Neural cell (in vitro differentiated cells): ENCODE measurements around the gene MAMSTR. TPM values are rescaled to one million over a fixed set of nuclear protein-coding genes. Genes with fewer than 3 reads are reported as not detected.

Experiments
- H2AFZ ChIP-seq: fragments of 200-600, 300-800 bp; sonication (generic), shearing (Covaris generic); 2 replicates; pipeline ENCODE4 v1.6.0; 2014; ENCODE audit warnings: low read depth, mild to moderate bottlenecking, antibody characterized with exemption, low read length, moderate library complexity
- H3F3A ChIP-seq: fragments of 200-600 bp; shearing (Covaris generic); 2 replicates; pipeline ENCODE4 v1.6.1; 2016; ENCODE audit warnings: mild to moderate bottlenecking, moderate library complexity, mixed read lengths, antibody characterized with exemption, low read length; ENCODE audit not compliant: insufficient read depth, poor library complexity, severe bottlenecking
- H3K27ac ChIP-seq: fragments of 200-600, 300-800 bp; sonication (generic), shearing (Covaris generic); 2 replicates; pipeline ENCODE4 v1.5.1; 2014; ENCODE audit warnings: mild to moderate bottlenecking, low read length, moderate library complexity
- H3K27me3 ChIP-seq: fragments of 300-800, 200-600 bp; sonication (generic), shearing (Covaris generic); 2 replicates; pipeline ENCODE4 v1.6.0; 2014; ENCODE audit warnings: mild to moderate bottlenecking, low read depth, low read length, moderate library complexity; ENCODE audit not compliant: insufficient read depth
- H3K36me3 ChIP-seq: fragments of 300-800, 200-600 bp; sonication (generic), shearing (Covaris generic); 2 replicates; pipeline ENCODE4 v1.5.1; 2014; ENCODE audit warnings: mild to moderate bottlenecking, antibody characterized with exemption, low read length, moderate library complexity; ENCODE audit not compliant: insufficient read depth
- H3K4me2 ChIP-seq: fragments of 300-800, 200-600 bp; sonication (generic), shearing (Covaris generic); 2 replicates; pipeline ENCODE4 v1.6.0; 2014; ENCODE audit warnings: mild to moderate bottlenecking, low read length
- H3K4me3 ChIP-seq: fragments of 300-800, 200-600 bp; sonication (generic), shearing (Covaris generic); 2 replicates; pipeline ENCODE4 v1.5.1; 2014; ENCODE audit warnings: mild to moderate bottlenecking, low read length, moderate library complexity
- H3K79me2 ChIP-seq: fragments of 200-600 bp; shearing (Covaris generic); replicated peaks from 2 replicates; pipeline ENCODE4 v1.6.0; 2014; ENCODE audit warnings: mild to moderate bottlenecking, low read length, moderate library complexity; ENCODE audit not compliant: insufficient read depth
- H3K9ac ChIP-seq: fragments of 300-800, 200-600 bp; sonication (generic), shearing (Covaris generic); 2 replicates; pipeline ENCODE4 v1.6.1; 2016; ENCODE audit warnings: mild to moderate bottlenecking, low read length, mixed read lengths
- H3K9me2 ChIP-seq: fragments of 200-600 bp; shearing (Covaris generic); 2 replicates; pipeline ENCODE4 v1.6.1; 2016; ENCODE audit warnings: mild to moderate bottlenecking, low read length, mixed read lengths; ENCODE audit not compliant: insufficient read depth
- H3K9me3 ChIP-seq: fragments of 200-600, 300-800 bp; sonication (generic), shearing (Covaris generic); 2 replicates; pipeline ENCODE4 v1.6.1; 2016; ENCODE audit warnings: mild to moderate bottlenecking, mixed run types, low read length, moderate library complexity, mixed read lengths
- H4K20me1 ChIP-seq: fragments of 200-600 bp; shearing (Covaris generic); 2 replicates; pipeline ENCODE4 v1.6.1; 2016; ENCODE audit warnings: mild to moderate bottlenecking, mixed run types; ENCODE audit not compliant: insufficient read depth
- EP300 ChIP-seq: fragments of 450-650 bp; conservative IDR thresholded peaks from 2 replicates; pipeline ENCODE4 v1.6.1; 2014; ENCODE audit warnings: antibody characterized with exemption, mild to moderate bottlenecking, moderate library complexity; ENCODE audit not compliant: poor library complexity, severe bottlenecking
- EZH2 ChIP-seq: fragments of 200-600, 300-800 bp; shearing (Covaris generic), sonication (generic); IDR thresholded peaks from 2 replicates; pipeline ENCODE4 v1.6.1; 2014; ENCODE audit warnings: antibody characterized with exemption, low read length, borderline replicate concordance, mild to moderate bottlenecking; ENCODE audit not compliant: insufficient read depth, poor library complexity, severe bottlenecking
- MXI1 ChIP-seq: fragments of 450-650 bp; conservative IDR thresholded peaks from 2 replicates; pipeline ENCODE4 v1.6.1; 2014; ENCODE audit warnings: antibody characterized with exemption, mild to moderate bottlenecking; ENCODE audit not compliant: poor library complexity, severe bottlenecking
- POLR2AphosphoS5 ChIP-seq: IDR thresholded peaks from 2 replicates; pipeline ENCODE4 v1.6.1; 2012
- RAD21 ChIP-seq: fragments of 450-650 bp; conservative IDR thresholded peaks from 2 replicates; pipeline ENCODE4 v1.6.1; 2014; ENCODE audit warnings: antibody characterized with exemption, mild to moderate bottlenecking, moderate library complexity
- SMC3 ChIP-seq: fragments of 450-650 bp; conservative IDR thresholded peaks from 2 replicates; pipeline ENCODE4 v1.6.1; 2014; ENCODE audit warnings: antibody characterized with exemption, mild to moderate bottlenecking, moderate library complexity; ENCODE audit not compliant: poor library complexity
- TAF1 ChIP-seq: IDR thresholded peaks from 2 replicates; pipeline ENCODE4 v1.6.1; 2012; ENCODE audit warnings: low read depth
- polyA plus RNA-seq: library from polyadenylated mRNA; depleted of rRNA; stranded (reverse); fragments of >200 nt; gene quantifications from 2 replicates; pipeline ENCODE4 v1.2.3, GENCODE V29; 2014
- TF ChIP-seq, protein P1 (sequence below): fragments of 450-650 bp; IDR thresholded peaks from 2 replicates; pipeline ENCODE4 v1.5.1; 2014; ENCODE audit warnings: antibody characterized with exemption, mild to moderate bottlenecking, moderate library complexity; ENCODE audit not compliant: poor library complexity, severe bottlenecking
- TF ChIP-seq, protein P2 (sequence below): IDR thresholded peaks from 2 replicates; pipeline ENCODE4 v1.6.1; 2012; ENCODE audit warnings: borderline replicate concordance

The MAMSTR gene
- polyA plus RNA-seq, 1 donor from 2014 or later = 0.36 TPM

DNA sequence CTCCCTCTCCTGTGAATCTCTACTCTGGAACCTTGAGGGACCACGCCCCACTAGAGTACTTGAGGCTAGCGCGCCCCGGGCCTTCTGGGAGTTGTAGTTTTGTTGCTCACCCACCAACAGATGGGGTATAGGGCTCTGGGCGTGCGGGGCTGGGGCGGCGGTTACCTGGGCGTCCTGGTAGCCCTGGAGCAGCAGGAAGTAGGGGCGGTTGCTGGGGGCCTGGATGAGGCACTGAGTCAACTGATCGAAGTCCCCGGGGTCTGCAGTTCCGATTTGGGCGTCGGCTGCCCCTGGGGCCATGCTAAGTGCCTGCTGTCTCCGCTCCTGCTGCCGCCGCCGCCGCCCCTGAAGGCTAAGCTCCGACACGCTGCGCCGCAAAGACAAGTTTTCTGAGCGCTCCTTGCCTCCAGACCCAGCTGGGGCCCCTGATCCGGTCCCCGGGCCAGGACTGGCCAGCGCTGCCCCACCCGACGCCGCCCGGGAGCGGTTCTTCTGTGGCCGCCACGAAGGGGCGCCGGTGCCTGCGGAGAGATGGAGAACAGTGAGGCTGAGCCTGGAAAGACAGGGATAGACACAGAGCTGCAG is 15.6 kb upstream of the MAMSTR start:
- Histone ChIP-seq H4K20me1 (no peaks in the 10 kb centered on the region), H3K27ac (no peak overlapping the region), H3K36me3 (no peaks in the 10 kb centered on the region), H3K9ac (no peak overlapping the region), H3K4me2 (no peak overlapping the region), H3F3A (no peaks in the 10 kb centered on the region), H2AFZ (no peak overlapping the region), H3K27me3 (peaks cover 12% of the 10 kb centered on the region), H3K4me3 (peak overlapping the region; percentile 38), H3K9me3 (no peaks in the 10 kb centered on the region), H3K9me2 (no peaks in the 10 kb centered on the region), H3K79me2 (no peaks in the 10 kb centered on the region)
- TF ChIP-seq EP300 (no peak), MXI1 (no peak), POLR2AphosphoS5 (no peak), TAF1 (no peak), RAD21 (no peak), EZH2 (no peak), SMC3 (no peak)
- TF ChIP-seq, protein P1, sequence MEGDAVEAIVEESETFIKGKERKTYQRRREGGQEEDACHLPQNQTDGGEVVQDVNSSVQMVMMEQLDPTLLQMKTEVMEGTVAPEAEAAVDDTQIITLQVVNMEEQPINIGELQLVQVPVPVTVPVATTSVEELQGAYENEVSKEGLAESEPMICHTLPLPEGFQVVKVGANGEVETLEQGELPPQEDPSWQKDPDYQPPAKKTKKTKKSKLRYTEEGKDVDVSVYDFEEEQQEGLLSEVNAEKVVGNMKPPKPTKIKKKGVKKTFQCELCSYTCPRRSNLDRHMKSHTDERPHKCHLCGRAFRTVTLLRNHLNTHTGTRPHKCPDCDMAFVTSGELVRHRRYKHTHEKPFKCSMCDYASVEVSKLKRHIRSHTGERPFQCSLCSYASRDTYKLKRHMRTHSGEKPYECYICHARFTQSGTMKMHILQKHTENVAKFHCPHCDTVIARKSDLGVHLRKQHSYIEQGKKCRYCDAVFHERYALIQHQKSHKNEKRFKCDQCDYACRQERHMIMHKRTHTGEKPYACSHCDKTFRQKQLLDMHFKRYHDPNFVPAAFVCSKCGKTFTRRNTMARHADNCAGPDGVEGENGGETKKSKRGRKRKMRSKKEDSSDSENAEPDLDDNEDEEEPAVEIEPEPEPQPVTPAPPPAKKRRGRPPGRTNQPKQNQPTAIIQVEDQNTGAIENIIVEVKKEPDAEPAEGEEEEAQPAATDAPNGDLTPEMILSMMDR = no peak
- TF ChIP-seq, protein P2, sequence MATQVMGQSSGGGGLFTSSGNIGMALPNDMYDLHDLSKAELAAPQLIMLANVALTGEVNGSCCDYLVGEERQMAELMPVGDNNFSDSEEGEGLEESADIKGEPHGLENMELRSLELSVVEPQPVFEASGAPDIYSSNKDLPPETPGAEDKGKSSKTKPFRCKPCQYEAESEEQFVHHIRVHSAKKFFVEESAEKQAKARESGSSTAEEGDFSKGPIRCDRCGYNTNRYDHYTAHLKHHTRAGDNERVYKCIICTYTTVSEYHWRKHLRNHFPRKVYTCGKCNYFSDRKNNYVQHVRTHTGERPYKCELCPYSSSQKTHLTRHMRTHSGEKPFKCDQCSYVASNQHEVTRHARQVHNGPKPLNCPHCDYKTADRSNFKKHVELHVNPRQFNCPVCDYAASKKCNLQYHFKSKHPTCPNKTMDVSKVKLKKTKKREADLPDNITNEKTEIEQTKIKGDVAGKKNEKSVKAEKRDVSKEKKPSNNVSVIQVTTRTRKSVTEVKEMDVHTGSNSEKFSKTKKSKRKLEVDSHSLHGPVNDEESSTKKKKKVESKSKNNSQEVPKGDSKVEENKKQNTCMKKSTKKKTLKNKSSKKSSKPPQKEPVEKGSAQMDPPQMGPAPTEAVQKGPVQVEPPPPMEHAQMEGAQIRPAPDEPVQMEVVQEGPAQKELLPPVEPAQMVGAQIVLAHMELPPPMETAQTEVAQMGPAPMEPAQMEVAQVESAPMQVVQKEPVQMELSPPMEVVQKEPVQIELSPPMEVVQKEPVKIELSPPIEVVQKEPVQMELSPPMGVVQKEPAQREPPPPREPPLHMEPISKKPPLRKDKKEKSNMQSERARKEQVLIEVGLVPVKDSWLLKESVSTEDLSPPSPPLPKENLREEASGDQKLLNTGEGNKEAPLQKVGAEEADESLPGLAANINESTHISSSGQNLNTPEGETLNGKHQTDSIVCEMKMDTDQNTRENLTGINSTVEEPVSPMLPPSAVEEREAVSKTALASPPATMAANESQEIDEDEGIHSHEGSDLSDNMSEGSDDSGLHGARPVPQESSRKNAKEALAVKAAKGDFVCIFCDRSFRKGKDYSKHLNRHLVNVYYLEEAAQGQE = no peak

DNA sequence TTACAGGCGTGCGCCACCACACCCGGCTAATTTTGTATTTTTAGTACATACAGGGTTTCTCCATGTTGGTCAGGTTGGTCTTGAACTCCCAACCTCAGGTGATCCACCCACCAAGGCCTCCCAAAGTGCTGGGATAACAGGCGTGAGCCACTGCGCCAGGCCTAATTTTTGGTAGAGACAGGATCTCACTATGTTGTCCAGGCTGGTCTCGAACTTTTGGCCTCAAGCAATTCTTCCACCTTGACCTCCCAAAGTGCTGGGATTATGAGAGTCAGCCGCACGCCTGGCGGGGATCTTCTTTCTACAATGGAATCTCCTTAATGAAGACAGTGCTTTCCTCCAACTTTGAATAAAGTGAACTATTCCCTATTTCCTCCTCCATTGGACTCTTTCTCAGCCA is 15.1 kb upstream of the MAMSTR start:
- H3K4me2 ChIP-seq = no peak overlapping the region
- H3K27ac ChIP-seq = no peak overlapping the region
- H2AFZ ChIP-seq = no peak overlapping the region
- no peak overlapping the region for H3K4me3 ChIP-seq
- H3F3A ChIP-seq = no peaks in the 10 kb centered on the region
- H3K79me2 ChIP-seq = no peaks in the 10 kb centered on the region
- H4K20me1 ChIP-seq = no peaks in the 10 kb centered on the region
- H3K9me3 ChIP-seq = no peaks in the 10 kb centered on the region
- peaks cover 8% of the 10 kb centered on the region for H3K27me3 ChIP-seq
- H3K9ac ChIP-seq = no peak overlapping the region
- no peaks in the 10 kb centered on the region for H3K9me2 ChIP-seq
- no peaks in the 10 kb centered on the region for H3K36me3 ChIP-seq
- TF ChIP-seq EZH2 (no peak), SMC3 (no peak), TAF1 (no peak), EP300 (no peak), RAD21 (no peak), MXI1 (no peak), POLR2AphosphoS5 (no peak)
- TF ChIP-seq, protein P2 = no peak
- TF ChIP-seq, protein P1 = no peak
